Pons (tissue), 1 donor: ENCODE measurements around the gene WAS.
"Not testable (repeated sequence)": the region's sequence is repeated elsewhere in the genome, so short reads cannot be mapped to it uniquely, and the experiment has no call there.

Experiments
- DNase-seq: peaks from one replicate; pipeline ENCODE4 v3.0.0-alpha.2; 2016; ENCODE audit warnings: low spot score

The WAS gene

DNA sequence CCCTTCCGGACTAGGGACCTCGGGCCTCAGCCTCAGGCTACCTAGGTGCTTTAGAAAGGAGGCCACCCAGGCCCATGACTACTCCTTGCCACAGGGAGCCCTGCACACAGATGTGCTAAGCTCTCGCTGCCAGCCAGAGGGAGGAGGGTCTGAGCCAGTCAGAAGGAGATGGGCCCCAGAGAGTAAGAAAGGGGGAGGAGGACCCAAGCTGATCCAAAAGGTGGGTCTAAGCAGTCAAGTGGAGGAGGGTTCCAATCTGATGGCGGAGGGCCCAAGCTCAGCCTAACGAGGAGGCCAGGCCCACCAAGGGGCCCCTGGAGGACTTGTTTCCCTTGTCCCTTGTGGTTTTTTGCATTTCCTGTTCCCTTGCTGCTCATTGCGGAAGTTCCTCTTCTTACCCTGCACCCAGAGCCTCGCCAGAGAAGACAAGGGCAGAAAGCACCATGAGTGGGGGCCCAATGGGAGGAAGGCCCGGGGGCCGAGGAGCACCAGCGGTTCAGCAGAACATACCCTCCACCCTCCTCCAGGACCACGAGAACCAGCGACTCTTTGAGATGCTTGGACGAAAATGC lies at the start of gene WAS:
TSS of gene WAS (plus strand) at position 389 of the 572 bp plus-strand sequence. CDS start at position 444, 55 bp downstream.
- DNase-seq: peak; percentile 52

DNA sequence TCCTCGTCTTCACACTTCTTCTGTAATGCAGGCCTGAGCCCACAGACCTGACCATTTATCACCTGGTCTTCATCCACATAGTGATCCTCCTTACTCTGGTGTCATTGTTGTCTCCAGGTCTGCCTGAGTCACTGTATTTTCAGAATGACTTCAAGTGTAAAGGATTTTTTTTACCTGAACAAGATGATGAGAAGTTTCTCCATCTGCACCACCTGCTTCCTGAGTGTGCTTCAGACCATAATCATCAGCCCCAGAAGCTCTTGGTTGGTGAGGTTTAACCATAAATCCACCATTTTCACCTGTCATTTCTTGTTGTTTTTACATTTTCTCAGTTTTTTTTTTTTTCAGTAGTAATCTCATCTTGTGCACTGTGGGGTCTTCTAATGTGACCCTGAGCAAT lies 47.3 kb upstream of the WAS start:
- DNase-seq: no peak

DNA sequence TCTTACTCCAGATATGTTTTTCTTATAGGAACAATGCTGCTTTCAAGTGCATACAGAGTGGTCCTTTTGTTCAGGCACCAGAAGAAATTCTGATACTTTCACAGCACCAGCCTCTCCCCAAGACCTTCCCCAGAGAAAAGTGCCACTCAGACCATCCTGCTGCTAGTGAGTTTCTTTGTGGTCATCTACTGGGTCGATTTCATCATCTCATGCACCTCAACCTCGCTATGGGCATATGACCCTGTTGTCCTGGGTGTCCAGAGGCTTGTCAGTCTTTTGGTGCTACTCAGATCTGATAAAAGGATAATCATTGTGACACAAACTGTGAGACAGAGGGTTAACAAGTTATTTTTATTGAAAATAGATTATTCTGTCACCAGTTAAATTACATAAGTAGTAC lies 46.8 kb upstream of the WAS start:
- no peak for DNase-seq

DNA sequence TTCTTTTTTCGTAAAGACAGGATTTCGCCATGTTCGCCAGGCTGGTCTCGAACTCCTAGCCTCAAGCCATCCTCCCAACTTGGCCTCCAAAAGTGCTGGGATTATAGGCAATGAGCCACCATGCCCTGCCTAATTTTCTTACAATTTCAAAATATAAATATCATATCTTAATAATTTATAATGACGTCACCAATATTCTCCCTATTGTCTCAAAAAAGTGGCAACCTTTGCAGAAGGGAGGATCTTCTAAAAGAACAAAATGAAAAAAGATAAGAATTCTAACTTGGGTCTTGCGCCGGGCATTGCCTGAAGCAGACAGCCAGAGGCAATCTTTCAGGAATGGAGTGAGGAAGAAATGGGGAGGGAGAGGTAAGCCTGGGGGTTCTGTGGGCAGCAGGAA lies 37.9 kb upstream of the WAS start:
- DNase-seq: no peak

DNA sequence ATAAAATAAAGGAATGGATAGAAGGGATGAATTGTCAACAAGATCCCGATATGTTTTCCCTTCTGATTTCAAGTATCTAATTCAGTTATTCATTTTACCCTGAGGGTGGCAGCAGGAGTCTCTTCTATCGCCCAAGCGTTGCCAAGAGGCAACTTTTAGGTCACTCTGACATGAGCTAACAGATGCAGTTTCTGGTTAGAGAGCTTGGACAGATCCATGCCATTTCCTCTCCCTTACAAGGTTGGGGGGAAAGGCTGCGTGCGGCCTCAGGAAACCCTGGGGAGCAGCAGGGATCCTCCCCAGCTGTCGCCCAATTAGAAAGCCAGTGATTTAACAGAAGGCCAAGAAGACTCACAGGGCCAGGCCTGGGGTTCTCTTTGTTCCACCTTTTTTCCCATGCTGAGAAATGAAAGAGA lies 35.3 kb upstream of the WAS start:
- DNase-seq: peak; percentile 79

DNA sequence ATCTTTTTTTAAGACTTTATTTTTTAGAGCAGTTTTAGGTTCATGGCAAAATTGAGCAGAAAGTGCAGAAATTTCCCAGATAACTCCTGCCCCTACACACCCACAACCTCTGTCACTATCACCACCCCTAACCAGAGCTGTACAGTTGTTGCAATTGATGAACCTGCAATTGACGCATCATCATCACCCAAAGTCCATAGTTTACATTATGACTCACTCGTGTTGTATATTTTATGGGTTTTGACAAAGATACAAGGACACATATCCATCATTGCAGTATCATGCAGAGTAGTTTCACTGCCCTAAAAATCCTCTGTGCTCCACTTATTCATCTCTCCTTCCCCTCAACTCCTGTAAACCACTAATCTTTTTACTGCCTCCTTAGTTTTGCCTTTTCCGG lies 34.5 kb upstream of the WAS start:
- no peak for DNase-seq

DNA sequence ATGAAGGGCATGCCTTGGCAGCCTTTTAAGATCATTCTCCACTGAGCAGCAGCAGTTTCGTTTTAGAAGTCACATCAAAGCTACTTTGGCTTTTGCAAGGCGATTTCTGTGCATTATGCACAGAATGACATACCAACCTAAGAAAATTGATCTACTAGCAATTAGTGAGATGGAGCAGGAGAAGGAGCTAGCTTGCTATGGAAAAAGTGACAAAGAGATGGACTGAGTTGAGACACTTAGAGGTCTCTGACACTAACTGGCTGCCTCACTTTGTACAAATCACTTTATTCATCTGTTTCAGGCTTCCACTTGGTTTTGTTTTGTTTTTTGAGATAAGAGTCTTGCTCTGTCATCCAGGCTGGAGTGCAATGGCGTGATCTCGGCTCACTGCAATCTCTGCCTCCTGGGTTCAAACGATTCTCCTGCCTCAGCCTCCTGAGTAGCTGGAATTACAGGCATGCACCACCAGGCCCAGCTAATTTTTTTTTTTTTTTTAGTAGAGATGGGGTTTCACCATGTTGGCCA lies 31.5 kb upstream of the WAS start:
- DNase-seq: not testable (repeated sequence)

DNA sequence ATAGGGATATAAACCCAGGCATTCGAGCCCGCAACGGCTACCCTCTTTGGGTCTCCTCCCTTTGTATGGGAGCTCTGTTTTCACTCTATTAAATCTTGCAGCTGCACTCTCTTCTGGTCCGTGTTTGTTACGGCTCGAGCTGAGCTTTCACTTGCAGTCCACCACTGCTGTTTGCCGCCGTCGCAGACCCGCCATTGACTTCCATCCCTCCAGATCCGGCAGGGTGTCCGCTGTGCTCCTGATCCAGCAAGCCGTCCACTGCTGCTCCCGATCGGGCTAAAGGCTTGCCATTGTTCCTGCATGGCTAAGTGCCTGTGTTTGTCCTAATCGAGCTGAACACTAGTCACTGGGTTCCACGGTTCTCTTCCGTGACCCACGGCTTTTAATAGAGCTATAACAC lies 28.9 kb upstream of the WAS start:
- not testable (repeated sequence) for DNase-seq

DNA sequence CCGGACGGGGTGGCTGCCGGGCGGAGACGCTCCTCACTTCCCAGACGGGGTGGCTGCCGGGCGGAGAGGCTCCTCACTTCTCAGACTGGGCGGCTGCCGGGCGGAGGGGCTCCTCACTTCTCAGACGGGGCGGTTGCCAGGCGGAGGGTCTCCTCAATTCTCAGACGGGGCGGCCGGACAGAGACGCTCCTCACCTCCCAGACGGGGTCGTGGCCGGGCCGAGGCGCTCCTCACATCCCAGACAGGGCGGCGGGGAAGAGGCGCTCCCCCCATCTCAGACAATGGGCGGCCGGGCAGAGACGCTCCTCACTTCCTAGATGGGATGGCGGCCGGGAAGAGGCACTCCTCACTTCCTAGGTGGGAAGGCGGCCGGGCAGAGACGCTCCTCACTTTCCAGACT lies 23.9 kb upstream of the WAS start:
- not testable (repeated sequence) for DNase-seq

DNA sequence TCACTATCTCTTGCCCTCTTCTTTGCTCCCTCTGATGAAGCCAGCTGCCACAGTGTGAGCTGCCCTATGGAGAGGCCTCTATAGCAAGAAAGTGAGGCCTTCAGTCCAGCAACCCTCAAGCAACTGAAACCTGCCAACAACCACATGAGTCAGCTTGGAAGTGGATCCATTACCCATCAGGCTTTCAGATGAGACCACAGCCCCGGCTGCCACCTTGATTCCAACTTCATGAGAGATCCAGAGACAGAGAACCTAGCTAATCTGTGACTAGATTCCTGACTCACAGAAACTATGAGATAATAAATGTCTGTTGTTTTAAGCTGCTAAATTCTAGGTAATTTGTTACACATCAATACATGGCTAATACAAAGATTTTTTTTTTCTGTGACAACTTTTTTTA lies 20.4 kb upstream of the WAS start:
- DNase-seq: no peak

DNA sequence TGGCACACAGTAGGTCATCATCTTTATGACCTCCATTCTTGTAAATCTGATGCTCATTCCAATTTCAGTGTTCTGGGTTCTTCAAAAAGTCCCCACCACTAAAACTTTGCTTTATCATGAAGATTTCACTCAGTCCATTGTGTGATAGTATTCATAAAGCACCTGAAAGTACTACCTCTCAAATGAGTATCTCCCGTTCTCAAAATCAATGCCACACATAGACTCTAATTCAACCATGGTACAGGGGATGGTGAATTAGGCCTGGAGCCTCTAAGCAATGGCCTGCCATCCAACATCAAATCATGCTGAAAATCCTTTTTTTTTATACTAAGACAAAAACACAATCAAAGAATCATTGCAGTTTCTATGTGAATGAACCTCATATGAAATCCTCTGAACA lies 19.4 kb upstream of the WAS start:
- no peak for DNase-seq

DNA sequence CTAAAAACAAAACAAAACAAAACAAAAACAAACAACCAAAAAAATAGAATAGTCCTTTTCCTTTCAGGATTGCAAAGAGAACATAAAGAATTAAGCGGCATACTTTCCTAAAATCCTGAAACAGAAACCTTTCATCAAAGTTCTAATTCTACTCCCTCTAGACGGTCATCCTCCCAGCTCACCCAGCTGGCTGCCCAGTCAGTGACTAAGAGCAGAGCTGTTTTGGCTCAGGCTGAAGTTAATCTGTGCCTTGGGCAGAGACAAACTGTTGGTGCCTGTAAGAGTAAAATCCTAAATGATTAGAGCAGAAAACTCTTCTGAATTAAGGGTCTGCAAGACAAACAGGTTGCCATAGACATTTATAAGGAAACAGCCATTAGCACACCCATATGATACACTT lies 17.6 kb upstream of the WAS start:
- no peak for DNase-seq

DNA sequence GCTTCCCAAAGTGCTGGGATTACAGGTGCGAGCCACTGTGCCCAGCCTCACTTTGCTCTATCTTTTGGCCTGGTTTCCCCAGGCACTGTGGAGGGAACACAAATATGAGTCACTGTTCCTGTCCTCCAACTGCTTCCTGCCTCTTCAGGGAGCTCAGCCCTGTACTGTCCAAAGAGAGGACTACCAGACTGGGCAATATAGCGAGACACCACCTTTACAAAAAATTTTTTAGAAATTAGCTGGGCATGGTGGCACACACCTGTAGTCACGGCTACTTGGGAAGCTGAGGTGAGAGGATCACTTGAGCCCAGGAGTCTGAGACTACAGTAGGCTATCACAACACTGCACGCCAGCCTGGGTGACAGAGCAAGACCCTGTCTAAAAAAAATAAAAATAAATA lies 16.9 kb upstream of the WAS start:
- no peak for DNase-seq

DNA sequence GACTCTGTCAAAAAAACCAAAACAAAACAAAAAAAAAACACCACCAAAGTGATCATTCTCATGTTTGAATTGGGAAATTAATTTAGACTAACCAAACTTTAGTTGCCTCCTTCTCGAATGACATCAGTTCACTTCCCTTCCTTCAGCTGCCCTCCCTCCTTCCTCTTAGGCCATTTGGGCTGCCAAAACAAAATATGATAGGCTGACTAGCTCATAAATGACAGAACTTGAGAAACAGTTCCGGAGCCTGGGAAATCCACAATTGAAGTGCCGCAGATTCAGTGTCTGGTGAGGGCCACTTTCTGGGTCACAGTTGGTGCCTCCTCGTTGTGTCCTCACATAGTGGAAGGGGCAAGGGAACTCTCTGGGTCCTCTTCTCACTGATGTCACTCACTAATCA lies 16.1 kb upstream of the WAS start:
- DNase-seq: no peak

DNA sequence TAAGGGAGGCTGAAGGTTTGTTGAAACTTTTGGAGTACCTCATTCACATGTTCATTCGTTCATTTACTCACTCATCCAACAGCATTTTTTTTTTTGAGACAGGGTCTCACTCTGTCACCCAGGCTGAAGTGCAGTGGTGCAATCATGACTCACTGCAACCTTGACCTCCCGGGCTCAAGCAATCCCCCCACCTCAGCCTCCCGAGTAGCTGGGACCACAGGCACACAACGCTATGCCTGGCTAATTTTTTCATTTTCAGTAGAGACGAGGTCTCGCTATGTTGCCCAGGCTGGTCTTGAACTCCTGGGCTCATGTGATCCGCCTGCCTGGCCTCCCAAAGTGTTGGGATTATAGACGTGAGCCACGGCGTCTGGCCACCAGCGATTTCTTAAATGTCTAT lies 15.4 kb upstream of the WAS start:
- not testable (repeated sequence) for DNase-seq

DNA sequence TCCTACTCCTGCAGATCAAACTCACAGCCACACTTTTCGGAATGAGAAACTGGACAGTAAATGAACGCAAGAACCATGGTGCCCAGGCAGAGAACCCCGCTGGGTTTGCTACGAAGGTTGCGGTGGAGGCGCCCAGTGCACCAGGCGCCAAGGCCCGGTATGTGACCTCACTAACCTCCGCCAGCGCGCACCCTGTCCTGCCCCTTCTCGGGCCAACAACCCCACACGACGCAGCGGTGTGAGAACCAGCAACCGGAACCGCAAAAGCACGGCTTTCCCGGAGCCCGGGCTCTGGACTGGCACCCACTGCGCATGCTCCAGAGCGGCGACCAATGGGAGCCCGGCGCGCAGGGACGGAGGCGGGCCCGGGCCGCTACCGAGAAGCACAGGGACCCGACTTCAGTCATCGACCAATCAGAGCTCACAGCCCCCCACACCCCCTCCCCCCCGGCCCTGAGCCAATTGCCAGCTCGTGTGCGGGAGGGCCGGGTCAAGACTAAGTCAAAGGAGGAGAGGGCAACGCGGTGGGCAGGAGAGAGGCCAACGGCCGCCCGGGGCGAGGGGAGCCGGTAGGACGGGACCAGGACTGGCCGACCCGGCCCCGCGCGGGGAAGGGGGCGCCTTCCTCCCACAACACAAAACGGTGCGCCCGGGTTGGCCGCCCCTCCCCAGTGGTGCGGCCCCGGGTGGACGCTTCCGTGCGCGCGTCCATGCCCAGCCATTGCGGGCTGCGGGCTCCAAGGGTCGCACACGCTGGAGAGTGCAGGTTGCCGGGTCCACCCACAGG lies 7.3 kb upstream of the WAS start:
- peak; percentile 85 for DNase-seq

DNA sequence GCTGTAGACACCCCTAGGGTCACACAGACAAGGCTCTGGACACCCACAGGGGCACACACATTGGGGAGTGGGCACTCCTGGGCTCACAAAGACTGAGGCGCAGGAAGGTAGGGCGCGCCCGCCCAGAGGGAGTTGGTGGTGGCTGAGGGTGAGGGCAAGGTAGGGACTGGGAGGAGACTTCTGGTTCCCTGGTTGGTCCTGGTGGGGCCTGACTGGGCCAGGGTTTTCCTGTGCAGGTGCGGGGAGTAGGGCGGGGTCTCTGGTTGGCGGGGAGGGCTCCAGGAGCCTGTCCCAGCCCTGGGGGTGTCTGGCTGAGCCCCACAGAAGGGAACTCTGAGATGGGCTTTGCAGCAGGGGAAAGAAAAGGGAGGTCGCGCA lies 6.7 kb upstream of the WAS start:
- DNase-seq: no peak

DNA sequence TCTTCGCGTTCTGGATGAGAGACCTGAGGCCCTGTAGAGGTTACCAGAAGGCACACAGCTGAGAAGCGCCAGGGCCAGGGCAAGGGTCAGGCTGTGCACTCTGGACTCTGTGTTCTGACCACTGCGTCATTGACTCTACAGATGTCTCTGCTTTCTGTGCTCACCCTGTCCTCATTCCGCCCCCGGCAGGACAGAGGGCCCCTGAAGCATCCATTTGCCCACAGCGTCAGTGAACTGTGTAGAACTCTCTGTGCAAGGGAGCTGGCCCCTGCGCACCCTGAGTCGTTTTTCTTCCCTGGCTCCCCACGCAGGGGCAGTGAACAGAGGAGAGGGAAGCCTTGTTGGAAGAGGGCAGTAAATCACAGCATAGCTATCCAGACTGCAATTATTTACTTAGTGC lies 6.1 kb upstream of the WAS start:
- no peak for DNase-seq

DNA sequence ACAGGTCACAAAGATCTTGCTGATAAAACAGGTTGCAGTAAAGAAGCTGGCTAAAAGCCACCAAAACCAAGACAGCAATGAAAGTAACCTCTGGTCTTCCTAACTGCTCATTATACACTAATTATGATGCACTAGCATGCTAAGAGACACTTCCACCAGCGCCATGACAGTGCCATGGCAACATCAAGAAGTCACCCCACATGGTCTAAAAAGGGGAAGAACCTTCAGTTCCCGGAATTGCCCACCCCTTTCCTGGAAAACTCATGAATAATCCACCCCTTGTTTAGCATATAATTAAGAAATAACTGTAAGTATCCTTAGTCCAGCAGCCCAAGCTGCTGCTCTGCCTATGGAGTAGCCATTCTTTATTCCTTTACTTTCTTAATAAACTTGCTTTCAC lies 3.1 kb upstream of the WAS start:
- DNase-seq: not testable (repeated sequence)

DNA sequence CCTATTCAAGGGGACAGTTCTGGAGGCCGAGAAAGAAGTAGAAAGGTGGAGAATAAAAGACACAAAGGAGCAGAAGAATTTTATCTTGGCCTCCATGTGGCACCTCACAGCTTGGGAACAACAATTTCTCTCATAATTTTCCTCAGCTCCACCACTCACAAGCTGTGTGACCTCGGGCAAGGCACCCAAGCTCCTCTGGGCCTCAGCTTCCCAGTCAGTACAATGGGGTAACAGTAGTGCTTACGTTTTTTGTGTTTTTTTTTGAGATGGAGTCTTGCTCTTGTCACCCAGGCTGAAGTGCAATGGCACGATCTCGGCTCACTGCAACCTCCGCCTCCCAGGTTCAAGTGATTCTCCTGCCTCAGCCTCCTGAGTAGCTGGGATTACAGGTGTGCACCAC lies 2.7 kb upstream of the WAS start:
- not testable (repeated sequence) for DNase-seq

DNA sequence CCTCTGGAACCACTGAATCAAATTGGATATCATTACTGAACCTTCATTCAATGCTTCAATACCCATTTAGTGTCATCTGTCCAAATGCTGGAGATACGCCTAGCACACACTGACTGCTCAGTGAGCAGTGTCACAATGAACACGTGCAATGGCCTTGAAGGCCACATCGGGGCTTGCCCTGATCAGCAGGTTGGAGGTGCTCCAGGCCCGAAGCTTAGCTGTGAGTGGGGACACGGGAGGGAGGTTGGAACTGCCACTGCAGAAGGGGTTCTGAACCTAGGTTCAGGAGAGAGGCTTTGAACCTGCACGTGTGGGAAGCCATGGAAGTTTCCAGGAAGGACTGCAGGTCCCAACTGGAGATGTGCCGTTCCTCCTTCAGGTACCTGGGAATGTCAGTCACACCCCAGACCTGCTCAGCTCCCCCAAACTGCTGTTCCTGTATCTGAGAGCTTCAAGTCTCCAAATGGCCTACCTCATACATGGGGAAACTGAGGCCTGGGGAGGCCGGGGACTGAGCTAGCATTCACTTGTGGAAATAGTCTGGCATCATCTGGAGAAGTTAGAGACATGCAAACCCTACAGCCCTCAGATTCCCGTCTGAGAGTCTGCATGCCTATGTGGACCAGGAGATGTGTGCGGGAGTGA lies 1.9 kb upstream of the WAS start:
- no peak for DNase-seq

DNA sequence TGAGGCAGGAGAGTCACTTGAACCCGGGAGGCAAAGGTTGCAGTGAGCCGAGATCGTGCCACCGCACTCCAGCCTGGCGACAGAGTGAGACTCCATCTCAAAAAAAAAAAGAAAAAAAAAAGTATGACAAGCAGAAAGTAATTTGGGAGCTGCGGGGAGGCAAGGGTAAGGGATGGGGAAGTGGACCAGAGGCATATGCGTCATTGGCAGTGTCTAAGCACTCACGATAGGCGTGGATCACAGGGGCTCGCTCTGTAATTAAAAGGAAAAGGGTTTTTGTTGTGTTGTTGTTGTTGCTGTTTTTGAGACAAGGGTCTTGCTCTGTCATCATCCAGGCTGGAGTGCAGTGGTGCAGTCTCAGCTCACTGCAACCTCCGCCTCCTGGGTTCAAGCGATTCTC lies 804 bp upstream of the WAS start:
- DNase-seq: peak; percentile 49

DNA sequence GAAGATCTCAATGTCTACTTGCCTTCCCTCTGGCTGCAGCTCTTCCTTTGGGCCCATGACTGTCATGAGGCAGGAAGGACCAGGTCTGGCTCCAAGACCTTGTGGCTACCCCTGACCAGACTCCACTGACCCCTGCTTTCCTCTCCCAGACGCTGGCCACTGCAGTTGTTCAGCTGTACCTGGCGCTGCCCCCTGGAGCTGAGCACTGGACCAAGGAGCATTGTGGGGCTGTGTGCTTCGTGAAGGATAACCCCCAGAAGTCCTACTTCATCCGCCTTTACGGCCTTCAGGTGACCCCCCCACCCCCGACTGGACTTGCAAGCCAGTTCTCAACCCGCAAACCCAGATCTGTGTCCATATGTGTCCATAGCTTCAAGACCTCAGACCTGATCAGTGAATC lies 535 bp downstream of the WAS start:
- DNase-seq: no peak
